C4-2B (cell line): Measurements from ENCODE around the gene KRTAP3-2.

Source experiments
- CTCF ChIP-seq: fragments of 450-650 bp; conservative IDR thresholded peaks from 2 replicates; pipeline ENCODE4 v1.5.1; 2017; ENCODE audit warnings: mild to moderate bottlenecking
- ZFX ChIP-seq: fragments of 450-650 bp; IDR thresholded peaks from 2 replicates; pipeline ENCODE4 v1.6.1; 2017

- no peak for TF ChIP-seq CTCF
- no peak for TF ChIP-seq ZFX
Measured at GRCh38 chr17:41012326-41013120, 12.8 kb upstream of the KRTAP3-2 start.
